Measurements from ENCODE around the gene TEAD1.

TEAD1 gene

GRCh38 chr11:12943311-12943710 is 269.1 kb downstream of the TEAD1 start:
- DNase-seq (ENCODE audit: low spot score): no peak

GRCh38 chr11:12944889-12945288 is 270.7 kb downstream of the TEAD1 start:
- DNase-seq (ENCODE audit: low spot score): no peak

- no peak for DNase-seq (ENCODE audit: low spot score)
Observed at GRCh38 chr11:12949453-12949852, 275.2 kb downstream of the TEAD1 start.

- DNase-seq (ENCODE audit: low spot score): no peak
Observed at GRCh38 chr11:12950670-12951069, 276.4 kb downstream of the TEAD1 start.

GRCh38 chr11:12951376-12951775 is 277.2 kb downstream of the TEAD1 start:
- DNase-seq (ENCODE audit: low spot score): no peak

GRCh38 chr11:12952094-12952493 is 277.9 kb downstream of the TEAD1 start:
- DNase-seq (ENCODE audit: low spot score): no peak

GRCh38 chr11:12958986-12959385 is 284.8 kb downstream of the TEAD1 start:
- no peak for DNase-seq (ENCODE audit: low spot score)

GRCh38 chr11:12961615-12962014 is 287.4 kb downstream of the TEAD1 start:
- DNase-seq (ENCODE audit: low spot score): no peak

GRCh38 chr11:12962306-12962705 is 288.1 kb downstream of the TEAD1 start:
- DNase-seq (ENCODE audit: low spot score): no peak

- no peak for DNase-seq (ENCODE audit: low spot score)
Observed at GRCh38 chr11:12963051-12963450, 288.8 kb downstream of the TEAD1 start.

GRCh38 chr11:12963792-12964536 is 289.7 kb downstream of the TEAD1 start:
- DNase-seq (ENCODE audit: low spot score): peak; percentile 67

GRCh38 chr11:12964650-12965049 is 290.4 kb downstream of the TEAD1 start:
- no peak for DNase-seq (ENCODE audit: low spot score)

- DNase-seq (ENCODE audit: low spot score): no peak
Observed at GRCh38 chr11:12966002-12966401, 291.8 kb downstream of the TEAD1 start.

- DNase-seq (ENCODE audit: low spot score): no peak
Observed at GRCh38 chr11:12968101-12968500, 293.9 kb downstream of the TEAD1 start.

GRCh38 chr11:12968826-12969225 is 294.6 kb downstream of the TEAD1 start:
- DNase-seq (ENCODE audit: low spot score): no peak

- DNase-seq (ENCODE audit: low spot score): no peak
Observed at GRCh38 chr11:12971955-12972354, 297.7 kb downstream of the TEAD1 start.

GRCh38 chr11:12973528-12974181 is 299.4 kb downstream of the TEAD1 start:
- DNase-seq (ENCODE audit: low spot score): no peak

- DNase-seq (ENCODE audit: low spot score): no peak
Observed at GRCh38 chr11:12975195-12975594, 301.0 kb downstream of the TEAD1 start.

GRCh38 chr11:12979928-12980689 is 305.9 kb downstream of the TEAD1 start:
- DNase-seq (ENCODE audit: low spot score): no peak

- DNase-seq (ENCODE audit: low spot score): no peak
Observed at GRCh38 chr11:12981676-12982522, 307.7 kb downstream of the TEAD1 start.

GRCh38 chr11:12983336-12983735 is 309.1 kb downstream of the TEAD1 start:
- DNase-seq (ENCODE audit: low spot score): no peak

All from pons (tissue), 1 donor.